Measurements from ENCODE around the gene DMRTA2.

Gene DMRTA2

GRCh38 chr1:50422946-50423669 lies at the start of gene DMRTA2:
Gene DMRTA2, minus strand, starts transcription at chr1:50423443. Its CDS starts 1,907 bp downstream, at chr1:50421536.
- DNase-seq = no peak

- no peak for DNase-seq
These were observed 48.7 kb upstream of the DMRTA2 start for GRCh38 chr1:50471967-50472366.

GRCh38 chr1:50462964-50463363 lies 39.7 kb upstream of the DMRTA2 start:
- no peak for DNase-seq

- no peak for DNase-seq
These were observed 35.3 kb upstream of the DMRTA2 start for GRCh38 chr1:50458507-50458906.

- no peak for DNase-seq
These were observed 31.7 kb upstream of the DMRTA2 start for GRCh38 chr1:50454911-50455310.

- DNase-seq = no peak
These were observed 30.0 kb upstream of the DMRTA2 start for GRCh38 chr1:50453266-50453665.

GRCh38 chr1:50452700-50453099 lies 29.5 kb upstream of the DMRTA2 start:
- no peak for DNase-seq

- no peak for DNase-seq
These were observed 27.8 kb upstream of the DMRTA2 start for GRCh38 chr1:50450861-50451653.

- DNase-seq = no peak
These were observed 24.7 kb upstream of the DMRTA2 start for GRCh38 chr1:50447961-50448360.

GRCh38 chr1:50441183-50441582 lies 17.9 kb upstream of the DMRTA2 start:
- no peak for DNase-seq

- DNase-seq = no peak
These were observed 15.7 kb upstream of the DMRTA2 start for GRCh38 chr1:50438945-50439344.

- no peak for DNase-seq
These were observed 13.2 kb upstream of the DMRTA2 start for GRCh38 chr1:50436489-50436888.

- DNase-seq = no peak
These were observed 6.8 kb upstream of the DMRTA2 start for GRCh38 chr1:50430010-50430405.

- DNase-seq = no peak
These were observed 4.9 kb upstream of the DMRTA2 start for GRCh38 chr1:50427818-50428779.

GRCh38 chr1:50427086-50427817 lies 4.0 kb upstream of the DMRTA2 start:
- DNase-seq = no peak

- no peak for DNase-seq
These were observed 3.5 kb upstream of the DMRTA2 start for GRCh38 chr1:50426702-50427085.

- no peak for DNase-seq
These were observed 3.0 kb upstream of the DMRTA2 start for GRCh38 chr1:50426108-50426700.

- DNase-seq = no peak
These were observed 2.3 kb upstream of the DMRTA2 start for GRCh38 chr1:50425376-50426107.

- DNase-seq = no peak
These were observed 1.7 kb upstream of the DMRTA2 start for GRCh38 chr1:50424884-50425375.

GRCh38 chr1:50424045-50424883 lies 1.0 kb upstream of the DMRTA2 start:
- no peak for DNase-seq
